ENCODE measurements around the gene LAMA1. TPM values are rescaled to one million over a fixed set of nuclear protein-coding genes. Genes with fewer than 3 reads are reported as not detected.

LAMA1 gene
- total RNA-seq, 4 donors from 2014 or later: 0.83 to 3.2 (median 1.4) TPM

GRCh38 chr18:7037470-7037869, 80.1 kb downstream of the LAMA1 start:
- no peaks in the 10 kb centered on the region for H3K9me3 ChIP-seq
- no peak overlapping the region for H3K27ac ChIP-seq
- 100% methylated on average over 2 of the region's 11 CpGs for WGBS
- H3K4me1 ChIP-seq: peaks cover 3% of the 10 kb centered on the region
- no peaks in the 10 kb centered on the region for H3K36me3 ChIP-seq
- H3K27me3 ChIP-seq: no peaks in the 10 kb centered on the region
- TF ChIP-seq EP300 (IDR thresholded peaks at IDR 0.05) (no peak), POLR2A (IDR thresholded peaks at IDR 0.05) (no peak), POLR2AphosphoS5 (IDR thresholded peaks at IDR 0.05) (no peak), CTCF (IDR thresholded peaks at IDR 0.05) (no peak)
- DNase-seq (ENCODE audit: low spot score in 2 of 2): no peak
- no peak overlapping the region for H3K4me3 ChIP-seq

GRCh38 chr18:7035807-7036206, 81.8 kb downstream of the LAMA1 start:
- Histone ChIP-seq H3K27me3 (no peaks in the 10 kb centered on the region), H3K27ac (no peak overlapping the region), H3K4me1 (peaks cover 3% of the 10 kb centered on the region), H3K4me3 (no peak overlapping the region), H3K9me3 (no peaks in the 10 kb centered on the region), H3K36me3 (no peaks in the 10 kb centered on the region)
- DNase-seq (ENCODE audit: low spot score in 2 of 2): no peak
- TF ChIP-seq POLR2A (IDR thresholded peaks at IDR 0.05): no peak
- WGBS: 91% methylated on average over 11 of the region's 11 CpGs

- Histone ChIP-seq H3K9me3 (no peaks in the 10 kb centered on the region), H3K4me3 (no peak overlapping the region), H3K27me3 (no peaks in the 10 kb centered on the region), H3K27ac (no peak overlapping the region), H3K4me1 (peaks cover 3% of the 10 kb centered on the region), H3K36me3 (no peaks in the 10 kb centered on the region)
- DNase-seq (ENCODE audit: low spot score in 2 of 2): no peak
- no peak for TF ChIP-seq POLR2A (IDR thresholded peaks at IDR 0.05)
- TF ChIP-seq CTCF (IDR thresholded peaks at IDR 0.05): no peak
- TF ChIP-seq EP300 (IDR thresholded peaks at IDR 0.05): no peak
- no peak for TF ChIP-seq POLR2AphosphoS5 (IDR thresholded peaks at IDR 0.05)
- WGBS: 71% methylated on average over 5 of the region's 5 CpGs
These were observed 82.7 kb downstream of the LAMA1 start for GRCh38 chr18:7034924-7035323.

GRCh38 chr18:7032537-7032936, 85.1 kb downstream of the LAMA1 start:
- H3K4me1 ChIP-seq: no peaks in the 10 kb centered on the region
- no peaks in the 10 kb centered on the region for H3K9me3 ChIP-seq
- TF ChIP-seq POLR2AphosphoS5 (IDR thresholded peaks at IDR 0.05): no peak
- no peak for TF ChIP-seq POLR2A (IDR thresholded peaks at IDR 0.05)
- TF ChIP-seq CTCF (IDR thresholded peaks at IDR 0.05): no peak
- no peak for TF ChIP-seq EP300 (IDR thresholded peaks at IDR 0.05)
- H3K36me3 ChIP-seq: no peaks in the 10 kb centered on the region
- DNase-seq (ENCODE audit: low spot score in 2 of 2): no peak
- no peaks in the 10 kb centered on the region for H3K27me3 ChIP-seq
- H3K4me3 ChIP-seq: no peak overlapping the region
- WGBS: 97% methylated on average over 3 of the region's 3 CpGs
- no peak overlapping the region for H3K27ac ChIP-seq

- H3K27me3 ChIP-seq: no peaks in the 10 kb centered on the region
- no peaks in the 10 kb centered on the region for H3K4me1 ChIP-seq
- TF ChIP-seq POLR2AphosphoS5 (IDR thresholded peaks at IDR 0.05) (no peak), POLR2A (IDR thresholded peaks at IDR 0.05) (no peak)
- no peaks in the 10 kb centered on the region for H3K9me3 ChIP-seq
- no peak overlapping the region for H3K27ac ChIP-seq
- no peaks in the 10 kb centered on the region for H3K36me3 ChIP-seq
- no peak for DNase-seq (ENCODE audit: low spot score in 2 of 2)
- no peak overlapping the region for H3K4me3 ChIP-seq
- 88% methylated on average over 13 of the region's 13 CpGs for WGBS
These were observed 89.0 kb downstream of the LAMA1 start for GRCh38 chr18:7028625-7029024.

- Histone ChIP-seq H3K36me3 (no peaks in the 10 kb centered on the region), H3K4me1 (no peaks in the 10 kb centered on the region), H3K4me3 (no peak overlapping the region), H3K27me3 (no peaks in the 10 kb centered on the region), H3K9me3 (no peaks in the 10 kb centered on the region), H3K27ac (no peak overlapping the region)
- DNase-seq (ENCODE audit: low spot score in 2 of 2): no peak
- 71% methylated on average over 6 of the region's 6 CpGs for WGBS
- no peak for TF ChIP-seq EP300 (IDR thresholded peaks at IDR 0.05)
- no peak for TF ChIP-seq POLR2AphosphoS5 (IDR thresholded peaks at IDR 0.05)
- no peak for TF ChIP-seq POLR2A (IDR thresholded peaks at IDR 0.05)
- no peak for TF ChIP-seq CTCF (IDR thresholded peaks at IDR 0.05)
These were observed 92.4 kb downstream of the LAMA1 start for GRCh38 chr18:7025194-7025593.
